HG03280 (cell line): ENCODE results near the gene SUPT6H.
"Not testable (repeated sequence)": the region's sequence is repeated elsewhere in the genome, so short reads cannot be mapped to it uniquely, and the experiment has no call there.

Experiments
- ATAC-seq: cut with Tn5 transposase; IDR thresholded peaks from one replicate; pipeline ENCODE4 v1.9.1; 2021; ENCODE audit warnings: mild to moderate bottlenecking, moderate library complexity; ENCODE audit not compliant: unreplicated experiment

The SUPT6H gene

DNA sequence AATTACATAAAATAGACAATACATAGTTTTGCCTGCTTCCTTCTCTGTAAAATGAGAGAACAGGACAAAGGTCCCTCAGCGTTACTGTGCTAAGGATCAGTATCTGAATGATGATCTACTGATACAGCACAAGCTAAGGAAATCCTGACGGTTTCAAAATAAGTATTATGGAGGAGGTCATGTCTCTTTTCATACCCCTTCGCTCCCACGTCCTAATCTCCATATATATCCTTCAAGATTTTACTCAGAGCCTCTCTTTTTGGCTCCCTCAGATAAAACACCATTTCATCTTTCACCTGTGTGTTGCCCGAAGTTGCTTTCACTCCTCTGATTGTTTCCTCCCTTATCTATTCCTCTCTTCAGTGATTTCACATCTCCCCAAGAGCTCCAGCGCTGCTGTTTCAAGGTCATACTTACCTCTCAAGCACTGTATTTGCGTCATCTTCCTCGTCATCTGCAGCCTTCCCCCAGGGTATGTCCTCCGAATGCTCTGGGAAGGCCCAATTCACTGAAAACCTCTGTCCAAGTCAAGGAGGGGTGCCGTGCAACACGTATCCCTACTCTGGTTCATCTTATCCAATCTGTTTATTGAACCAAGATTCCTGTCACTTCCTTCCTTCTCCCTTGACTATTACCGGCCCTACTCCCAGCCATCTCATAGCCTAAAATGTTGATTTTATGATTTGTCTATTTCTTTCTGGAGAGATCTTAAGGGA, 15.8 kb upstream of the SUPT6H start:
- ATAC-seq = no peak

DNA sequence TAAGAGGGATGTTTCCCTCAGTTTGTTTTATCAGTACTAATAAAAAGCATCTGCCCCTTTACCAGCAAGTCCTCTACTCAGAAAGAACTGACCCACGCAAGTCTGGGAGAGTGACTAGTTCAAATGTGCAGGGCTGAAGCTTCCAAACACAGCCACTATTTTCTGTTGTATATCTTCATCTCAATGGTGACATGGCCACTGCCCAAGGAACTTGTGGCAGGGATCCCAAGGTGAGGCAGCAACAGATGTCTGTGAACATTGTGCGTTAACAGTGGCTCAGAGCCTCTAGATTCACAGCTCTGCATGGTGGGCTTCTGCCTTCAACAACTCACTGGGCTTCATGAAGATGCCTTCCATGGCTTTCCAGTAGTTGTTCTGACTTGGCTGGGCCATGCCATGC, 13.3 kb upstream of the SUPT6H start:
- no peak for ATAC-seq

DNA sequence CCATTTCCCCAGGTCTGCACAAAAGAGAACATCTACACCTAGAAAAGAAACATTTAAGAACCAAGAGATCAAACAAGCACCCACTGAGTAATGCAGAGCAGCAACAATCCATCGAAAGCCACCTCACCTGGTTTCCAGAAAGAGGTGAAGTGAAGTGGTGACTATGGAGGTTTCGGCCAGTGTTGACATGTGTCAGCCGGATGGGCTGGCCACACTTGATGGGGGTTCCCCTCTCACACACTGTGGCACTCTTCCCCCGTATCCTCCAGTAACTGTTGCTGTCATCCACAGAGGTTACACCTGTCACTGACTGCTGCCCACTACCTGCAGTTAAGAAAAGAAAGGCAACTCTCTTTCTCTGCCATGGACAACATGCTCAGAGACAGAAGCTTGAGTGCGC, 6.8 kb upstream of the SUPT6H start:
- no peak for ATAC-seq

DNA sequence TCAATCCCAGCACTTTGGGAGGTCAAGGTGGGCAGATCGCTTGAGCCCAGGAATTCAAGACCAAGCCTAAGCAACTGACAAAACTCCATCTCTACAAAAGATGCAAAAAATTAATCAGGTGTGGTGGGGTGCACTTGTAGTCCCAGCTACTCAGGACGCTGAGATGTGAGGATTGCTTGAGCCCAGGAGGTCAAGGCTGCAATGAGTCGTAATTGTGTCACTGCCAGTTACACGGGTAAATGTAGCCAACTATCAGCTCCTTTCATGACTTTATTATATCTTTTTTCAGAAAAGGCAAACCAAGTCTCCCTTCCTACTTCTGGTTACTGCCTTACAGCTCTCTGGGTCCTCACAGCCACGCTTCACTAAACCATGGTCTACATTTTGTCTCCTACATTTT, 4.2 kb upstream of the SUPT6H start:
- no peak for ATAC-seq

DNA sequence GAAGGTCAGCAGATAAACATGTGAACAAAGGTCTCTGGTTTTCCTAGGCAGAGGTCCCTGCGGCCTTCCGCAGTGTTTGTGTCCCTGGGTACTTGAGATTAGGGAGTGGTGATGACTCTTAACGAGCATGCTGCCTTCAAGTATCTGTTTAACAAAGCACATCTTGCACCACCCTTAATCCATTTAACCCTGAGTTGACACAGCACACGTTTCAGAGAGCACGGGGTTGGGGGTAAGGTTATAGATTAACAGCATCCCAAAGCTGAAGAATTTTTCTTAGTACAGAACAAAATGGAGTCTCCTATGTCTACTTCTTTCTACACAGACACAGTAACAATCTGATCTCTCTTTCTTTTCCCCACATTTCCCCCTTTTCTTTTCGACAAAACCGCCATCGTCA, 3.7 kb upstream of the SUPT6H start:
- ATAC-seq = not testable (repeated sequence)

DNA sequence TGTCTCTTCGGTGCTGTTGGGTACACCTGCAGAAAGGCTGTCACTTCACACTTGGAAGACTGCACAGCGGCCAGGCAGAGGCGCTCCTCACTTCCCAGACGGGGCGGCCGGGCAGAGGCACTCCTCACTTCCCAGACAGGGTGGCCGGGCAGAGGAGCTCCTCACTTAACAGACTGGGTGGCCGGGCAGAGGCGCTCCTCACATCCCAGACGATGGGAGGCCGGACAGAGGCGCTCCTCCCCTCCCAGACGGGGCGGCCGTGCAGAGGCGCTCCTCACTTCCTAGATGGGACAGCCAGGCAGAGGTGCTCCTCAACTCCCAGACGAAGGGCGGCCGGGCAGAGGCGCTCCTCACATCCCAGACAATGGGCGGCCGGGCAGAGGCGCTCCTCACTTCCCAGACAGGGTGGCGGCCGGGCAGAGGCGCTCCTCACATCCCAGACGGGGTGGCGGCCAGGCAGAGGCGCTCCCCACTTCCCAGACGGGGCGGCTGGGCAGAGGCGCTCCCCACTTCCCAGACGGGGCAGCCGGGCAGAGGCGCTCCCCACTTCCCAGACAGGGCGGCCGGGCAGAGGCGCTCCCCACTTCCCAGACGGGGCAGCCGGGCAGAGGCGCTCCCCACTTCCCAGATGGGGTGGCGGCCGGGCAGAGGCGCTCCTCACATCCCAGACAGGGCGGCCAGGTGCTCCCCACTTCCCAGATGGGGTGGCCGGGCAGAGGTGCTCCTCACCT, 3.1 kb upstream of the SUPT6H start:
- ATAC-seq = not testable (repeated sequence)

DNA sequence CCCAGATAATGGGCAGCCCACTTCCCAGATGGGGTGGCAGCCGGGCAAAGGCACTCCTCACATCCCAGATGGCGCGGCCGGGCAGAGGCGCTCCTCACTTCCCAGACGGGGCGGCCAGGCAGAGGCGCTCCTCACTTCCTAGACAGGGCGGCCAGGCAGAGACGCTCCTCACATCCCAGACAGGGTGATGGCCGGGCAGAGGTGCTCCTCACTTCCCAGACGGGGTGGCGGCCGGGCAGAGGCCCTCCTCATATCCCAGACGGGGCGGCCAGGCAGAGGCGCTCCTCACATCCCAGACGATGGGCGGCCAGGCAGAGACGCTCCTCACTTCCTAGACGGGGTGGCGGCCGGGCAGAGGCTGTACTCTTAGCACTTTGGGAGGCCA, 2.5 kb upstream of the SUPT6H start:
- ATAC-seq = not testable (repeated sequence)

DNA sequence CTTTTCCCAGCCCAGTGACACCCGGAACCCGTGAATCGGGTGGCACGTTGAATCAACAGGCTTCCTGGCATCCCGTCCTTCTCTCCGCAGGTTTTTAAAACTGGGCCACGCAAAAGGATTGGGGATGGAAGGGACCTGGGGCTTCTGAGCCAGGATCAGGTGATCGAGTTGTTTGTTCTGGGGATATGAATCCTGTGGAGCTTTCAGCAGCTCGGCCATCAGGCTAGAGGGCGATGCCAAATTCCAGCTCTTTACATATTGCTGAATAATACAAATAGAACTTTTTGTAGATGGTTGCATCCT, 473 bp downstream of the SUPT6H start:
- no peak for ATAC-seq

DNA sequence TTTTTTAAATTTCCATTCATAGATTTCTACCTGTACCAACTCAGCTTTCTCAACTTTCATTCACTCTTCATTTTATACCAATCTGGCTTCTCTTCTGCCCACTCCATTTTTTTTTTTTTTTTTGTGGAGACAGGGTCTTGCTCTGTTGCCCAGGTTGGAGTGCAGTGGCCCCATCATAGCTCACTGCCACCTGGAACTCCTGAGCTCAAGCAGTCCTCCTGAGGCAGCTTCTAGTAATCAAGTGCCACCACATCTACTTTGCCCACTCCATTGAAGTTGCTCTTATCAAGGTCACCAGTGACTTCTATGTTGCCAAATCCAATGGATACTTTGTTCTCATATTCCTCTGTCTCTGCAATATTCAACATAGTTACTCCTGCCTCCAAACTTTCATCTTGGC, 1.7 kb downstream of the SUPT6H start:
- ATAC-seq = no peak

DNA sequence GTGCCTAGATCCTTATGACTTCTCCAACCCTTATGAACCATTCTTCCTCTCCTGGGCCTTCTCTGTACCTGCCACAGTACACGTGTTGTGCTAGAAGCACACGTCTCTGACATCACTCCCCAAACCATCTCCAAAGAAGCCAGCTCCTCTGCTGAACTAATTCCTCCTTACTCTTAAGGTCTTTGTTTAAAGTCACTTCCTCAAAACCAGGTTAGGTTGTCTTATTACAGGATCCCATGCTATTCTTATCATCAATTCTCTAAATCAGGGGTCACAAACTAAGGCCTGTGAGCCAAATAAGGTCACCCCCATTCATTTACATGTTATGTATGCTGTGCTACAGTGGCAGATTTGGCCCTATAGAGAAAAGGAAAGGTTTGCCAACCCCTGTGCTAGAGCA, 4.0 kb downstream of the SUPT6H start:
- ATAC-seq = no peak

DNA sequence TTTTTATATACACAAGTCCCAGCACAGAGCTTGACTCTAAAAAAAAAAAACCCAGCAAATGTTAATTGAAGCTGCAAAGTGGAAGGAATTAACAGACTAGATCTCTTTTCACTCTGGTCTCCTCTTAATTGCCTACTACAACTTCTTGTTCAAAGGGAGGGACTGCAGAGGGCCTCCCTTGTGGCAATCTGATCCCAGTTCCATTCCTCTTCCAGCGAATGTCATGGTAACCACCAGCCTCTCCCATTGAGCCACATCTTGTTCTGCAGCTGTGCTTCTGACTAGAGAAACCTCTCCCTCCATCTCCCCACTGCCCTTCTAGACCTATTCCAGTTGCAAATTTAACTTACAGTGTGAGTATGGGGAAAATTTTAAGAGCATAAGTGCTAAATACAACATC, 5.9 kb downstream of the SUPT6H start:
- ATAC-seq = no peak

DNA sequence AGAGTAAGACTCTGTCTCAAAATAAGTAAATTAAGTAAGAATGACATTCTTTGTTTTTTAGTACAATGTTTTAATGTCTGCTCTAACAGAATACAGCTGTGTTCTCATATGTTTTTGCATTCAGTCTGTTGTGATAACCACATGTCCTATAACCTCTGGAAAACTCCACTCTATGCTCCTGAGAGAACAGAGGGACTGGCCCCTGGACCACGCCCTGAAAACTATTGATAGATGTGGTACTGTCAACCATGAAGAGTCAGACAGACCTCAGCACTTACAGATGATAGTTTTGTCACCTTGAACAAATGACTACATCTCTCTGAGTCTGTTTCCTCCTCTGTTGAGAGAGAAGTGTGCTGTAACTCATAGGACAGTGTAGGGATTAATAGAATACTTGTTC, 7.9 kb downstream of the SUPT6H start:
- no peak for ATAC-seq

DNA sequence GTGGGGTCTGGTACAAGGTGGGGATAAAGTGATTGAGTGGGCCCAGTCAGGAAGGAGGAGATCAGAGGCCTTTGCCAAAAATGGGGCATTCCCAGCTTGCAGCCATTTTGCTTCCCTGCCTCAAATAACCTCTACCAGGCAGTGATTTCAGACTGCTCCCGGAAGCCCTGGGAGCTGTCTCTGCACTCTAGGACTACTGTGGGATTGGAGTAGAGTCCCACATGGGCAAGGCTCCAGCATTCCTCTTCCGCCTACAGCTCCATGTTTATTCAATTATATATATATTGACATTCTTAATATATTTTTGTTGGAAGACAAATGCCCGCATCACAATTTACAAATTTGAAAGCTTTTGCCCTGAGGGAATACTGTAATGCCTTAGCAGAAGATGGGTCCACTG, 13.5 kb downstream of the SUPT6H start:
- no peak for ATAC-seq

DNA sequence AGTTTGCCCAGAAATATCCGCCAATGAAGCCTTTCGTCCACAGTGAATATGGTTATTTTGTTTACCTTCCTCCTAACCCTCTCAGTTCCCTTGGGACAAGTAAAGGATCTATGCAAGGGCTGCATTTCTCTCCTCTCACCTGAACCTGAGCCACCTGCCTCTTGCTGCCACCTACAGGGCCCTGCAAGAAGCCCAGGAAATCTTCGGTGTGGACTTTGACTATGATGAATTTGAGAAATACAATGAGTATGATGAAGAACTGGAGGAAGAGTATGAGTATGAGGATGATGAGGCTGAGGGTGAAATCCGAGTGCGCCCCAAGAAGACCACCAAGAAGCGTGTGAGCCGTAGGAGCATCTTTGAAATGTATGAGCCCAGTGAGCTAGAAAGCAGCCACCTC, 14.0 kb downstream of the SUPT6H start:
- no peak for ATAC-seq

DNA sequence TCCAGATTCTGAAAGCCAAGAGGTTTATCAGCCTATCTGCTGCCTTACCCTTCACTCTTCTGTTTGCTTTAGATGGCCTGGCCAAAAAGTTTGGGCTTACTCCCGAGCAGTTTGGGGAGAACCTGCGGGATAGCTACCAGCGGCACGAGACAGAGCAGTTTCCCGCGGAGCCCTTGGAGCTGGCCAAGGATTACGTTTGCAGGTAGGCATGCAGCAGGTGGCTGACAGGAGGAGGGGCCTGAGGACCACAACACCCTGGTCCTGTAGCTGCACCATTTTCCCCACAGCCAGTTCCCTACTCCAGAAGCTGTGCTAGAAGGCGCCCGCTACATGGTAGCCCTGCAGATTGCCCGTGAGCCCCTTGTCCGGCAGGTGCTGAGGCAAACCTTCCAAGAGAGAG, 20.6 kb downstream of the SUPT6H start:
- no peak for ATAC-seq

DNA sequence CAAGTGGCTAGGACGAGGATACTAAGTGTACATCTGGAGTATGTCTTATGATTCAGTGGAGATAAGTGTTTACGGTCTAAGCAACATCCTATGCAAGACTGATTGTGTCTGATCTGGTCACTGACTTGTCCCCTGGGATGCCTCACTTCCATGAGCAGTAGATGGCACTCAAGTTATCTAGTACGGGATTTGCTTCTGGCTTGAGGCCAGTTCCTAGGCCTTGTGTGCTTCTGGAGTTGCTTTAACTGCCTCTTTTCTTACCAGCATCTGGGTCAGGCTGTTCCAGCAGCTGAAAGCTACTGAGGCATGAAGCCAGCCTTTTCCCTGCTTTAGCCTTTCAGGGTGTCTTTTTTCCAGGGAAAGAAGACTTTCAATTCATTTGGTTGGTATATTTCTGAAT, 23.0 kb downstream of the SUPT6H start:
- ATAC-seq = no peak

DNA sequence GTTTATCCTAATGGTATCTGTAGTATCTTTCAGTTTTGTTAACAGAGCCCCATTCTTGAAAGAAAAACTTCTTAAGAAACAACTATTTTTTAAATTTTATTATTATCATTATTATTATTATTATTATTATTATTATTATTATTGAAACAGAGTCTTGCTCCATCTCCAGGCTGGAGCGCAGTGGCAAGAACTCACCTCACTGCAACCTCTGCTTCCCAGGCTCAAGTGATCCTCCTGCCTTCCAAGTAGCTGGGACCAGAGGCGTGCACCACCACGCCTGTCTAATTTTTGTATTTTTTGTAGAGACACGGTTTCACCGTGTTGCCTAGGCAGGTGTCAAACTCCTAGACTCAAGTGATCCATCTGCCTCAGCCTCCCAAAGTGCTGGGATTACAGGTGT, 23.4 kb downstream of the SUPT6H start:
- ATAC-seq = no peak

DNA sequence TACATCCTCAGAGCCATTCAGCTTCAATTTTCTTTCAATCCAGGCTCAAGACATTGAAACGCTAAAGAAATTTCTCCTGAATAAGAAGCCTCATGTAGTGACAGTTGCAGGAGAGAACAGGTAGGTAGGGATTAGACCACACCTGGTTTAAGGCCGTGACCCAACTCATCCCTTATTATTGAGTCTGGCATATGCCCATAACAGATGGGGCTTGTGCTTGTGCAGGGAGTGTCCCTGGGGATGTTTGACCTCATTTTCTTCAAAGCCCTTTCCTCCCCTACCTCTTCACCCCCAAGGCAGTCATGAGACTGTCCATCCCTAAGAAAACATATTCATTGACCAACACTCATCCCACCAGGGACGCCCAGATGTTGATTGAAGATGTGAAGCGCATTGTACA, 24.3 kb downstream of the SUPT6H start:
- no peak for ATAC-seq

DNA sequence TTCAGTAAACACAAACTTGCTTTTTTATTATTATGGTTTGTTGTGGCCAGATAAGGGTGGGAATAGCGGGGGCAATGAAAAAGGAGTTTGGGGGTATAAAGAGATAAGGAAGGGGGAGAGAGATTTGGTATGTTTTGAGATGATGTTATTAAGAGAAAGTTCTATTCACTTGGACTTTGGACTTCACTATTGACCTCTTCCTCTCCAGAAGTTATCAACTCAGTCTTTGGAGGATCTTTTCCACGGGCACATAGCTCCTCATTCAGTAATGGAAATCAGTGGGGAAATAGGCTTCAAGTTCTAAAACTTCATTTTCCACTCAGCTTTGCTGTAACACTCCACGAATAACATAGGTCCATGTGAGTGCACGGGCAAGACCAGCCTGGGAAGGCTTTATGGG, 26.5 kb downstream of the SUPT6H start:
- no peak for ATAC-seq

DNA sequence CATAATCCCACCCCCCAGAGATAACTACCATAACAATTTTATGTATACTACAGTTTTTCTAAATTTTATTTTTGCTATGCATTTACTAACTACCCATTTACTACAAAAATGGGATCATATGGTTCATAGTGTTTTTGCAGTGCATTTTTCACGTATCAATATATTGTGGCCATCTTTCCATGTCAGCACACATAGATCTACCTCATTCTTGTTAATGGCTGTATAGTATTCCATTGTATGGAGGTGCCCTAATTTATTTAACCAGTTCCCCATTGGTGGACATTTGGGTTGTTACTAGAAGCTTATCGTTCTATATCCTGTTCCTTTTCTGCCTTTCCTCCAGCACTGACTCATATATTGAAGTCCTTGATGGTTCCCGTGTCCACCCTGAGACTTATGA, 27.0 kb downstream of the SUPT6H start:
- ATAC-seq = no peak

DNA sequence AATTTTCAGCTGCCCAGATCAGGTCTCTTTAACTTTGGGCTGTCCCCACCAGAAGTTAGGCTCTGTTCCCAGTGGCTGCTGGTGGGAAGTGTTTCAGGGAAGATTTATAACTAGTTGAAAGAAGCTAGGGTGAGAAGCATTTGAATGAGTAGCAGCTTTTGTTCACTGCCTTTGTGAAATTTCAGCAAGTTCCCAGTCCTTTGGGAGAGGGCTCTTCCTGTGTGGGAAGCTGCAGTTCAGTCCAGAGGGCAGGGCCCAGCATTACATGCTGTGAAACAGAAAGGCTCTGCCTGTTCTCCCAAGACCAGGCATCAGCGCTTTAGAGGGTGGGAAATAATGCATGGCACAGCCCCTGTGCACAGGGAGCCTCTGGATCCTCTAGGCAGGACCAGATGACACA, 31.9 kb downstream of the SUPT6H start:
- ATAC-seq = no peak

DNA sequence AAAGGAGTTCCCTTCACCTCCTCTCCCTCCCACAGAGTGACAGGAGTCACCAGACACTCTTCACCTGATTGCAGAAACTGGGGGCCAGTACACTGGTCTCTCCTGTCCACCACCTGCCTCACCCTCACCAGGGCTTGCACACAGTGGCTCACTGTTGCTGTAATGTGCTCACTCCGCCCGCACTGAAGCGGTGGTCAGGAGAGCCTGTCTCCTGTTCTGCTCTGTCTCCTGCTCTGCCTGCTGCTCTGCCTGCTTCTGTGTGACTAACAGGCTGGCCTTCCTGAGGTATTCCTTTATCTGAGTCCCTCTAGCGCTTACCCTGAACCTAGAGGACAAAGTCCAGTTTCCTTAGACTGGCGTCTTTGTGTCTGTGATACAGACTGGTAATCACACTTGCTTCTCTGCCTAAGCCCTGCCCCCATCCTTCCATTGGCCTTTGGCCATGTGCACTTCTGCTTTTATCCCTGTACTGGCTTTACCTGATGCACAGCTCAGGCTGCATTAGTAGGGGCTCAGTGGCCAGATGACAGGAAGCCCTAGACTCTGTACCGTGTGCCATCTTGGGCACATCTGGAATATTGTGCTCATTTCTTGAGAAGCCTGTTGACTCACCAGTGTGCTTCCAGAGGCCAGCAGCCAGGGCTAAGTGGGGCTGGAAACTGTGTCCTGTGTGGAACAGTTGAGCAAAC, 36.4 kb downstream of the SUPT6H start:
- no peak for ATAC-seq
